ENCODE data around the gene TMEM26. TPM values are rescaled to one million over a fixed set of nuclear protein-coding genes. Genes with fewer than 3 reads are reported as not detected.

TMEM26 gene
- total RNA-seq, 2 donors from 2014 or later, result not detected

- intact Hi-C loops (cut with DNase I), result no loop called here
- no peaks in the 10 kb centered on the region for H3K4me1 ChIP-seq
- H3K27me3 ChIP-seq, result no peaks in the 10 kb centered on the region
- no peak overlapping the region for H3K4me3 ChIP-seq
- ATAC-seq (no peak), DNase-seq (no peak)
- H3K27ac ChIP-seq, result no peak overlapping the region
- TF ChIP-seq, protein P1, sequence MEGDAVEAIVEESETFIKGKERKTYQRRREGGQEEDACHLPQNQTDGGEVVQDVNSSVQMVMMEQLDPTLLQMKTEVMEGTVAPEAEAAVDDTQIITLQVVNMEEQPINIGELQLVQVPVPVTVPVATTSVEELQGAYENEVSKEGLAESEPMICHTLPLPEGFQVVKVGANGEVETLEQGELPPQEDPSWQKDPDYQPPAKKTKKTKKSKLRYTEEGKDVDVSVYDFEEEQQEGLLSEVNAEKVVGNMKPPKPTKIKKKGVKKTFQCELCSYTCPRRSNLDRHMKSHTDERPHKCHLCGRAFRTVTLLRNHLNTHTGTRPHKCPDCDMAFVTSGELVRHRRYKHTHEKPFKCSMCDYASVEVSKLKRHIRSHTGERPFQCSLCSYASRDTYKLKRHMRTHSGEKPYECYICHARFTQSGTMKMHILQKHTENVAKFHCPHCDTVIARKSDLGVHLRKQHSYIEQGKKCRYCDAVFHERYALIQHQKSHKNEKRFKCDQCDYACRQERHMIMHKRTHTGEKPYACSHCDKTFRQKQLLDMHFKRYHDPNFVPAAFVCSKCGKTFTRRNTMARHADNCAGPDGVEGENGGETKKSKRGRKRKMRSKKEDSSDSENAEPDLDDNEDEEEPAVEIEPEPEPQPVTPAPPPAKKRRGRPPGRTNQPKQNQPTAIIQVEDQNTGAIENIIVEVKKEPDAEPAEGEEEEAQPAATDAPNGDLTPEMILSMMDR (IDR thresholded peaks at IDR 0.05), result no peak
- TF ChIP-seq POLR2A (IDR thresholded peaks at IDR 0.05), result no peak
- H3K36me3 ChIP-seq (replicated peaks in 1 of 2; ENCODE audit: insufficient read depth in 1 of 2, low read depth in 2 of 2), result no peaks in the 10 kb centered on the region
- H3K9me3 ChIP-seq, result no peaks in the 10 kb centered on the region
Measured at GRCh38 chr10:61399406-61399805, 53.8 kb downstream of the TMEM26 start.

DNA sequence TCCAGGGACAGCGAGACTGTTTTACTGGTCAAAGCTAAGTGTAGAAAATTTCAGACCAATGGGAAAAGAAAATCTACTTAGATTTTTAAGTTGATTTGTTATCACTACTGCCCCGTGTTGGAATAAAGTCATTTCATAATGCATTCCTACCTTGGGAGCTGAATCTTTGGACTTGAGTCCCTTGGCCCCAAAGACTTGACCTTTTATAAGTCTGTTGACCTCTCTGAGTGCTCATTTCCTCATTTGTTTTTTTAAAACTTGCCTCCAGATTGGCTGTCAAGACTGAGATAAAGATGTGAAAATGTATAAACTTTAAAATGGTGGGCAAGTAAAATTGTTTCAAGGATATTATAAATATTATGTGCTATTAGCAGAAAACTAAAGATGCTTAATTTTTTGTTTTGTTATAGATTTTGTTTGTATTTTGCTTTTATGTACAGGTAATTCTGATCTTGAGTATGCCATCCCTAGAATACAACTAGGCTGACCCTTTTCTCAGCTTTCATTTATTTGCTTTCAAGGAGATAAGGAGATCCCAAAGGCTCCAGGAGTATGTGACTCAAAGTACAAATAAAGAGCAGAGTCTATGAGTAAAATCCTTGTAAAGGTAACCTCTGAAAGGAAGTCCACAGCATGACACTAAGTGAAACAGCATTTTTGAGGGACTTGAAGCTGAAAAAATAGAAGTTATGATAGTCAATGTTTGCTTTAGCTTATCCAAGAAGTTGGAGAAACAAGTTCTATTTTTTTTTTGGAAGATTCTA, 54.6 kb downstream of the TMEM26 start:
- H3K4me1 ChIP-seq, result no peaks in the 10 kb centered on the region
- H3K36me3 ChIP-seq (replicated peaks in 1 of 2; ENCODE audit: insufficient read depth in 1 of 2, low read depth in 2 of 2), result no peaks in the 10 kb centered on the region
- ATAC-seq, result no peak
- no peaks in the 10 kb centered on the region for H3K27me3 ChIP-seq
- WGBS, 2 donors, result 63 to 72% methylated on average over 2 of the region's 2 CpGs
- DNase-seq, result no peak
- H3K9me3 ChIP-seq, result no peaks in the 10 kb centered on the region
- TF ChIP-seq, protein P1 (IDR thresholded peaks at IDR 0.05), result no peak
- TF ChIP-seq POLR2A (IDR thresholded peaks at IDR 0.05), result no peak
- intact Hi-C loops (cut with DNase I), result no loop called here
- no peak overlapping the region for H3K4me3 ChIP-seq
- no peak overlapping the region for H3K27ac ChIP-seq

GRCh38 chr10:61397175-61397986, 55.8 kb downstream of the TMEM26 start:
- WGBS, 2 donors, result 69 to 80% methylated on average over 7 of the region's 7 CpGs
- no peak overlapping the region for H3K4me3 ChIP-seq
- H3K4me1 ChIP-seq, result no peaks in the 10 kb centered on the region
- ATAC-seq (no peak), DNase-seq (no peak)
- intact Hi-C loops (cut with DNase I), result no loop called here
- H3K27ac ChIP-seq, result peak overlapping the region in 1 of 4 donors; percentile 76
- TF ChIP-seq POLR2A (IDR thresholded peaks at IDR 0.05), result no peak
- TF ChIP-seq, protein P1 (IDR thresholded peaks at IDR 0.05), result no peak
- H3K27me3 ChIP-seq, result no peaks in the 10 kb centered on the region
- H3K36me3 ChIP-seq (replicated peaks in 1 of 2; ENCODE audit: insufficient read depth in 1 of 2, low read depth in 2 of 2), result no peaks in the 10 kb centered on the region
- H3K9me3 ChIP-seq, result no peaks in the 10 kb centered on the region

- no peak overlapping the region for H3K4me3 ChIP-seq
- H3K4me1 ChIP-seq, result no peaks in the 10 kb centered on the region
- 73 to 80% methylated on average over 3 of the region's 3 CpGs for WGBS, 2 donors
- ATAC-seq (no peak), DNase-seq (no peak)
- intact Hi-C loops (cut with DNase I), result no loop called here
- TF ChIP-seq, protein P1 (IDR thresholded peaks at IDR 0.05), result no peak
- no peak for TF ChIP-seq POLR2A (IDR thresholded peaks at IDR 0.05)
- H3K9me3 ChIP-seq, result no peaks in the 10 kb centered on the region
- H3K27me3 ChIP-seq, result no peaks in the 10 kb centered on the region
- peak overlapping the region in 1 of 4 donors; percentile 44 for H3K27ac ChIP-seq
- no peaks in the 10 kb centered on the region for H3K36me3 ChIP-seq (replicated peaks in 1 of 2; ENCODE audit: insufficient read depth in 1 of 2, low read depth in 2 of 2)
Measured at GRCh38 chr10:61391281-61391680, 61.9 kb downstream of the TMEM26 start.

Measured in body of pancreas (tissue), 4 donors.